SK-N-SH (cell line): ENCODE data around the gene PROM1. TPM values are rescaled to one million over a fixed set of nuclear protein-coding genes. Genes with fewer than 3 reads are reported as not detected.

ENCODE experiments used
- CTCF ChIA-PET: fragments of 300-600, 350-600 bp; formaldehyde crosslinking; extraction: SDS; loops from one replicate; lab custom pipeline; 2021; lab: Yijun Ruan, JAX
- POLR2A ChIA-PET: fragments of 350-600 bp; sonication (Branson Sonifier 250); formaldehyde crosslinking; extraction: SDS; loops from one replicate; lab custom pipeline; 2020; ENCODE audit warnings: antibody characterized with exemption, inconsistent platforms; lab: Yijun Ruan, JAX
- DNase-seq: peaks from one replicate; pipeline ENCODE4 v3.0.0; 2012
- H2AFZ ChIP-seq: fragments of 200-600 bp; sonication (generic); 2 replicates; pipeline ENCODE4 v1.8.1; 2016; ENCODE audit warnings: antibody characterized with exemption, mild to moderate bottlenecking, low read depth
- H3F3A ChIP-seq: fragments of 200-600 bp; sonication (generic); replicated peaks from 2 replicates; pipeline ENCODE3; 2016; ENCODE audit warnings: antibody characterized with exemption, mild to moderate bottlenecking; ENCODE audit not compliant: insufficient read depth
- H3K27ac ChIP-seq, 2 experiments: fragments of 200-500 bp in 1 of 2; fragments of 200-600 bp in 1 of 2; sonication (Bioruptor generic) in 1 of 2; sonication (generic), shearing (Covaris generic) in 1 of 2; 2 replicates each; pipeline versions ENCODE4 v1.5.1 to v1.6.1; 2014 to 2016; ENCODE audit warnings: low read depth in 2 of 2, inconsistent platforms in 1 of 2, low read length in 1 of 2, mild to moderate bottlenecking in 1 of 2, mixed read lengths in 1 of 2
- H3K27me3 ChIP-seq: fragments of 200-600 bp; sonication (generic), shearing (Covaris generic); 2 replicates; pipeline ENCODE4 v1.6.1; 2016; ENCODE audit warnings: mixed run types; ENCODE audit not compliant: insufficient read depth
- H3K36me3 ChIP-seq, 2 experiments: fragments of 200-500 bp in 1 of 2; fragments of 200-600 bp in 1 of 2; sonication (Bioruptor generic) in 1 of 2; sonication (generic) in 1 of 2; replicated peaks in 1 of 2; 2 replicates each; pipeline versions ENCODE3 to v1.5.1; 2014 to 2016; ENCODE audit warnings: low read length in 1 of 2, mild to moderate bottlenecking in 1 of 2; ENCODE audit not compliant: insufficient read depth in 2 of 2, control insufficient read depth in 1 of 2
- H3K4me1 ChIP-seq, 2 experiments: fragments of 200-500 bp in 1 of 2; fragments of 200-600 bp in 1 of 2; sonication (Bioruptor generic) in 1 of 2; sonication (generic), shearing (Covaris generic) in 1 of 2; 2 replicates each; pipeline versions ENCODE4 v1.5.1 to v1.6.1; 2014 to 2016; ENCODE audit warnings: low read depth in 1 of 2, low read length in 1 of 2, mixed run types in 1 of 2; ENCODE audit not compliant: insufficient read depth in 2 of 2, control insufficient read depth in 1 of 2
- H3K4me2 ChIP-seq: fragments of 200-600 bp; sonication (generic), shearing (Covaris generic); 2 replicates; pipeline ENCODE4 v1.6.1; 2017; ENCODE audit warnings: mixed run types
- H3K4me3 ChIP-seq, 2 experiments: fragments of 200-500 bp in 1 of 2; fragments of 200-600 bp in 1 of 2; sonication (Bioruptor generic) in 1 of 2; sonication (generic), shearing (Covaris generic) in 1 of 2; 2 replicates each; pipeline versions ENCODE4 v1.5.1 to v1.8.1; 2014 to 2016; ENCODE audit warnings: low read depth in 2 of 2, inconsistent platforms in 1 of 2, low read length in 1 of 2, mild to moderate bottlenecking in 1 of 2, mixed read lengths in 1 of 2, moderate library complexity in 1 of 2
- H3K79me2 ChIP-seq: fragments of 200-600 bp; sonication (generic); 2 replicates; pipeline ENCODE4 v1.8.1; 2017; ENCODE audit warnings: mild to moderate bottlenecking; ENCODE audit not compliant: insufficient read depth
- H3K9ac ChIP-seq: fragments of 200-600 bp; sonication (generic); 2 replicates; pipeline ENCODE4 v1.6.1; 2017; ENCODE audit warnings: mixed run types
- H3K9me2 ChIP-seq: fragments of 200-600 bp; sonication (generic); 2 replicates; pipeline ENCODE4 v1.6.1; 2017; ENCODE audit warnings: mixed run types
- H3K9me3 ChIP-seq: fragments of 200-600 bp; sonication (generic); 2 replicates; pipeline ENCODE4 v1.6.1; 2017; ENCODE audit warnings: mixed run types, mild to moderate bottlenecking, moderate library complexity
- H4K20me1 ChIP-seq: fragments of 200-600 bp; sonication (generic); 2 replicates; pipeline ENCODE4 v1.6.1; 2017; ENCODE audit warnings: mild to moderate bottlenecking, mixed run types; ENCODE audit not compliant: insufficient read depth
- CTCF ChIP-seq: fragments of 200-600 bp; sonication (generic); IDR thresholded peaks from 2 replicates; pipeline ENCODE4 v1.6.1; 2017; ENCODE audit warnings: antibody characterized with exemption, mild to moderate bottlenecking, moderate library complexity
- ELF1 ChIP-seq: IDR thresholded peaks from 2 replicates; pipeline ENCODE4 v1.4.0; 2012
- EP300 ChIP-seq, 2 experiments: IDR thresholded peaks; 2 replicates each; pipeline versions ENCODE4 v1.4.0 to v1.6.1; 2012; ENCODE audit warnings: borderline replicate concordance in 1 of 2, low read depth in 1 of 2, low read length in 1 of 2
- FOSL2 ChIP-seq: IDR thresholded peaks from 2 replicates; pipeline ENCODE4 v1.4.0; 2012; ENCODE audit warnings: low read depth, mild to moderate bottlenecking, moderate library complexity, borderline replicate concordance
- FOXJ3 ChIP-seq: sonication (generic); formaldehyde crosslinking; IDR thresholded peaks from 2 replicates; pipeline ENCODE4 v1.5.1; 2020; ENCODE audit warnings: mild to moderate bottlenecking, missing genetic modification reagents
- FOXM1 ChIP-seq: IDR thresholded peaks from 2 replicates; pipeline ENCODE4 v1.4.0; 2012; ENCODE audit warnings: low read depth, mild to moderate bottlenecking
- IRF3 ChIP-seq: fragments of 150-350 bp; IDR thresholded peaks from 2 replicates; pipeline ENCODE4 v1.6.1; 2016; ENCODE audit warnings: mild to moderate bottlenecking, low read depth, low read length
- MXI1 ChIP-seq: IDR thresholded peaks from 2 replicates; pipeline ENCODE4 v1.6.1; 2012; ENCODE audit warnings: mild to moderate bottlenecking, low read depth, low read length, improper control_type of control experiment
- POLR2AphosphoS5 ChIP-seq: IDR thresholded peaks from 2 replicates; pipeline ENCODE4 v1.6.1; 2012; ENCODE audit warnings: low read depth, low read length
- RAD21 ChIP-seq: IDR thresholded peaks from 2 replicates; pipeline ENCODE4 v1.6.1; 2012; ENCODE audit warnings: mild to moderate bottlenecking, low read length
- RCOR1 ChIP-seq: fragments of 150-350 bp; IDR thresholded peaks from 2 replicates; pipeline ENCODE4 v1.6.1; 2017; ENCODE audit warnings: antibody characterized with exemption, low read length
- RFX5 ChIP-seq: IDR thresholded peaks from 2 replicates; pipeline ENCODE4 v1.6.1; 2012; ENCODE audit warnings: mild to moderate bottlenecking, improper control_type of control experiment, low read length
- RXRA ChIP-seq: IDR thresholded peaks from 2 replicates; pipeline ENCODE4 v1.4.0; 2012; ENCODE audit warnings: low read depth, mild to moderate bottlenecking, borderline replicate concordance
- SIN3A ChIP-seq: IDR thresholded peaks from 2 replicates; pipeline ENCODE4 v1.6.1; 2012; ENCODE audit warnings: low read depth, mild to moderate bottlenecking, low read length, moderate library complexity, borderline replicate concordance
- SMC3 ChIP-seq: IDR thresholded peaks from 2 replicates; pipeline ENCODE4 v1.6.1; 2012; ENCODE audit warnings: low read depth, low read length, improper control_type of control experiment
- TAF1 ChIP-seq: IDR thresholded peaks from 2 replicates; pipeline ENCODE4 v1.6.1; 2012; ENCODE audit warnings: low read depth, mild to moderate bottlenecking, low read length, moderate library complexity, borderline replicate concordance
- TCF12 ChIP-seq: IDR thresholded peaks from 2 replicates; pipeline ENCODE4 v1.4.0; 2012
- TEAD4 ChIP-seq: IDR thresholded peaks from 2 replicates; pipeline ENCODE4 v1.4.0; 2012; ENCODE audit warnings: mild to moderate bottlenecking, borderline replicate concordance; ENCODE audit not compliant: insufficient read depth
- USF2 ChIP-seq: fragments of 150-350 bp; IDR thresholded peaks from 2 replicates; pipeline ENCODE4 v1.6.1; 2017; ENCODE audit warnings: antibody characterized with exemption, low read length, low read depth, borderline replicate concordance
- YY1 ChIP-seq: IDR thresholded peaks from 2 replicates; pipeline ENCODE4 v1.4.0; 2012; ENCODE audit warnings: low read depth, mild to moderate bottlenecking
- WGBS: methylation state at CpG from one replicate; pipeline ENCODE4 v1.1.6; 2017; ENCODE audit warnings: low lambda C conversion rate; 5-methylcytosine and 5-hydroxymethylcytosine counted together
- polyA plus RNA-seq, 3 experiments: library from polyadenylated mRNA; depleted of rRNA; stranded (reverse); fragments of >200 nt; gene quantifications; 2 replicates each; pipeline ENCODE4 v1.2.3, GENCODE V29; 2012

Gene PROM1
- polyA plus RNA-seq, 1 of the 3 experiments (the other 2 are of a cell fraction) = not detected

GRCh38 chr4:16102356-16102755 lies 18.5 kb upstream of the PROM1 start:
- H4K20me1 ChIP-seq = no peaks in the 10 kb centered on the region
- H3K79me2 ChIP-seq = no peaks in the 10 kb centered on the region
- ChIA-PET POLR2A (no interaction called here), CTCF (interaction anchor here (0.8 to 1.7 kb wide), 3 partner anchors 19 to 103 kb away, joined by 3 to 4 read pairs (median 3); no protein-coding TSS in a partner anchor)
- no peaks in the 10 kb centered on the region for H3F3A ChIP-seq
- 69% methylated on average over 7 of the region's 7 CpGs for WGBS
- H3K9ac ChIP-seq = no peak overlapping the region
- no peaks in the 10 kb centered on the region for H3K9me2 ChIP-seq
- H3K9me3 ChIP-seq = no peaks in the 10 kb centered on the region
- no peak overlapping the region for H3K27ac ChIP-seq
- H3K4me2 ChIP-seq = no peak overlapping the region
- H3K36me3 ChIP-seq = no peaks in the 10 kb centered on the region
- TF ChIP-seq IRF3 (no peak), USF2 (no peak), SMC3 (no peak), MXI1 (no peak), TAF1 (no peak), RFX5 (no peak), TEAD4 (no peak), EP300 (IDR thresholded peaks at IDR 0.05; ENCODE audit: borderline replicate concordance in 1 of 2, low read depth in 1 of 2, low read length in 1 of 2) (no peak), TCF12 (no peak), SIN3A (no peak), YY1 (no peak), ELF1 (no peak), RAD21 (no peak), RCOR1 (no peak), FOXJ3 (CRISPR knock-in tag) (no peak), RXRA (no peak), FOSL2 (no peak), CTCF (no peak), FOXM1 (no peak), POLR2AphosphoS5 (no peak)
- H3K27me3 ChIP-seq = peaks cover 6% of the 10 kb centered on the region; the same call in 1 of the 2 replicates
- DNase-seq = no peak
- H3K4me1 ChIP-seq = no peaks in the 10 kb centered on the region
- no peak overlapping the region for H2AFZ ChIP-seq
- H3K4me3 ChIP-seq = no peak overlapping the region
